SJCRH30 (cell line): ENCODE results near the gene REV1. TPM values are rescaled to one million over a fixed set of nuclear protein-coding genes. Genes with fewer than 3 reads are reported as not detected.
"Not testable (repeated sequence)": the region's sequence is repeated elsewhere in the genome, so short reads cannot be mapped to it uniquely, and the experiment has no call there.

ENCODE experiments used
- DNase-seq, 2 experiments: peaks; one replicate each; pipeline ENCODE4 v3.0.0-alpha.2; 2015 to 2020
- H3K27ac ChIP-seq: fragments of 250-450 bp; sonication (Bioruptor Pico); 2 replicates; pipeline ENCODE4 v1.5.1; 2020; ENCODE audit warnings: mild to moderate bottlenecking, moderate library complexity
- H3K27me3 ChIP-seq: fragments of 250-450 bp; sonication (Bioruptor Pico); 2 replicates; pipeline ENCODE4 v1.5.1; 2020; ENCODE audit warnings: mild to moderate bottlenecking, moderate library complexity
- H3K36me3 ChIP-seq: fragments of 250-450 bp; sonication (Bioruptor Pico); 2 replicates; pipeline ENCODE4 v1.5.1; 2020; ENCODE audit warnings: mild to moderate bottlenecking, moderate library complexity
- H3K4me1 ChIP-seq: fragments of 250-450 bp; sonication (Bioruptor Pico); 2 replicates; pipeline ENCODE4 v1.5.1; 2020; ENCODE audit warnings: mild to moderate bottlenecking, moderate library complexity
- H3K4me3 ChIP-seq: fragments of 250-450 bp; sonication (Bioruptor Pico); 2 replicates; pipeline ENCODE4 v1.5.1; 2020; ENCODE audit warnings: mild to moderate bottlenecking, moderate library complexity
- H3K9me3 ChIP-seq: fragments of 250-450 bp; sonication (Bioruptor Pico); replicated peaks from 2 replicates; pipeline ENCODE4 v1.5.1; 2020; ENCODE audit warnings: mild to moderate bottlenecking, moderate library complexity
- total RNA-seq: library from RNA; depleted of rRNA; stranded (reverse); fragments of >200 nt; shearing (Covaris generic); gene quantifications from 2 replicates; pipeline ENCODE4 v1.2.3, GENCODE V29; 2014

The REV1 gene
- total RNA-seq, 1 experiment from 2014 or later: 50.8 TPM

- Histone ChIP-seq H3K36me3 (peaks cover 50% of the 10 kb centered on the region), H3K4me1 (no peaks in the 10 kb centered on the region), H3K4me3 (no peak overlapping the region), H3K9me3 (no peaks in the 10 kb centered on the region), H3K27me3 (no peaks in the 10 kb centered on the region), H3K27ac (no peak overlapping the region)
- no peak for DNase-seq
Measured at GRCh38 chr2:99389946-99390345, 99.9 kb downstream of the REV1 start.

GRCh38 chr2:99389371-99389770 is 100.4 kb downstream of the REV1 start:
- no peak for DNase-seq
- H3K27ac ChIP-seq: no peak overlapping the region
- H3K27me3 ChIP-seq: no peaks in the 10 kb centered on the region
- H3K9me3 ChIP-seq: no peaks in the 10 kb centered on the region
- H3K4me3 ChIP-seq: no peak overlapping the region
- H3K4me1 ChIP-seq: no peaks in the 10 kb centered on the region
- peaks cover 47% of the 10 kb centered on the region for H3K36me3 ChIP-seq

- H3K27me3 ChIP-seq: no peaks in the 10 kb centered on the region
- H3K4me1 ChIP-seq: no peaks in the 10 kb centered on the region
- no peak for DNase-seq
- H3K27ac ChIP-seq: no peak overlapping the region
- H3K36me3 ChIP-seq: peaks cover 44% of the 10 kb centered on the region
- H3K4me3 ChIP-seq: no peak overlapping the region
- H3K9me3 ChIP-seq: no peaks in the 10 kb centered on the region
Measured at GRCh38 chr2:99388892-99389291, 100.9 kb downstream of the REV1 start.

- DNase-seq: no peak
- Histone ChIP-seq H3K9me3 (no peaks in the 10 kb centered on the region), H3K4me3 (no peak overlapping the region), H3K36me3 (peaks cover 51% of the 10 kb centered on the region), H3K27me3 (no peaks in the 10 kb centered on the region), H3K4me1 (no peaks in the 10 kb centered on the region), H3K27ac (no peak overlapping the region)
Measured at GRCh38 chr2:99386011-99386410, 103.8 kb downstream of the REV1 start.

GRCh38 chr2:99382143-99382542 is 107.7 kb downstream of the REV1 start:
- no peak overlapping the region for H3K27ac ChIP-seq
- H3K4me3 ChIP-seq: no peak overlapping the region
- DNase-seq: no peak
- no peaks in the 10 kb centered on the region for H3K9me3 ChIP-seq
- no peaks in the 10 kb centered on the region for H3K27me3 ChIP-seq
- peaks cover 60% of the 10 kb centered on the region for H3K36me3 ChIP-seq
- H3K4me1 ChIP-seq: no peaks in the 10 kb centered on the region

GRCh38 chr2:99380376-99381010 is 109.3 kb downstream of the REV1 start:
- H3K4me3 ChIP-seq: no peak overlapping the region
- H3K4me1 ChIP-seq: no peaks in the 10 kb centered on the region
- no peaks in the 10 kb centered on the region for H3K9me3 ChIP-seq
- H3K27ac ChIP-seq: no peak overlapping the region
- H3K36me3 ChIP-seq: peaks cover 71% of the 10 kb centered on the region
- no peak for DNase-seq
- no peaks in the 10 kb centered on the region for H3K27me3 ChIP-seq

- peaks cover 76% of the 10 kb centered on the region for H3K36me3 ChIP-seq
- no peak overlapping the region for H3K4me3 ChIP-seq
- no peak overlapping the region for H3K27ac ChIP-seq
- DNase-seq: no peak
- no peaks in the 10 kb centered on the region for H3K4me1 ChIP-seq
- H3K27me3 ChIP-seq: no peaks in the 10 kb centered on the region
- no peaks in the 10 kb centered on the region; the same call in 1 of the 2 replicates for H3K9me3 ChIP-seq
Measured at GRCh38 chr2:99377879-99378278, 111.9 kb downstream of the REV1 start.

GRCh38 chr2:99376254-99376864 is 113.5 kb downstream of the REV1 start:
- H3K36me3 ChIP-seq: peaks cover 77% of the 10 kb centered on the region
- no peaks in the 10 kb centered on the region; the same call in 1 of the 2 replicates for H3K9me3 ChIP-seq
- H3K4me1 ChIP-seq: no peaks in the 10 kb centered on the region
- H3K27me3 ChIP-seq: no peaks in the 10 kb centered on the region
- no peak overlapping the region for H3K4me3 ChIP-seq
- DNase-seq: no peak
- H3K27ac ChIP-seq: no peak overlapping the region

- Histone ChIP-seq H3K36me3 (peaks cover 70% of the 10 kb centered on the region), H3K9me3 (no peaks in the 10 kb centered on the region; the same call in 1 of the 2 replicates), H3K4me1 (no peaks in the 10 kb centered on the region), H3K27ac (no peak overlapping the region), H3K27me3 (no peaks in the 10 kb centered on the region), H3K4me3 (no peak overlapping the region)
- DNase-seq: no peak
Measured at GRCh38 chr2:99374747-99375146, 115.1 kb downstream of the REV1 start.

GRCh38 chr2:99373144-99373543 is 116.7 kb downstream of the REV1 start:
- Histone ChIP-seq H3K27me3 (no peaks in the 10 kb centered on the region), H3K4me1 (no peaks in the 10 kb centered on the region; the same call in 1 of the 2 replicates), H3K27ac (no peak overlapping the region), H3K4me3 (no peak overlapping the region), H3K36me3 (peaks cover 78% of the 10 kb centered on the region), H3K9me3 (no peaks in the 10 kb centered on the region; the same call in 1 of the 2 replicates)
- no peak for DNase-seq

GRCh38 chr2:99368854-99369253 is 121.0 kb downstream of the REV1 start:
- H3K36me3 ChIP-seq: peaks cover 89% of the 10 kb centered on the region
- not testable (repeated sequence) for H3K9me3 ChIP-seq, H3K27me3 ChIP-seq, H3K27ac ChIP-seq, DNase-seq, H3K4me3 ChIP-seq, H3K4me1 ChIP-seq

GRCh38 chr2:99365661-99366060 is 124.2 kb downstream of the REV1 start:
- Histone ChIP-seq H3K4me3 (no peak overlapping the region), H3K27me3 (no peaks in the 10 kb centered on the region), H3K4me1 (no peaks in the 10 kb centered on the region; the same call in 1 of the 2 replicates), H3K27ac (no peak overlapping the region), H3K9me3 (no peaks in the 10 kb centered on the region), H3K36me3 (peaks cover 77% of the 10 kb centered on the region)
- no peak for DNase-seq

GRCh38 chr2:99356853-99357252 is 133.0 kb downstream of the REV1 start:
- Histone ChIP-seq H3K27me3 (no peaks in the 10 kb centered on the region), H3K4me1 (no peaks in the 10 kb centered on the region), H3K4me3 (no peak overlapping the region), H3K27ac (no peak overlapping the region), H3K9me3 (no peaks in the 10 kb centered on the region; the same call in 1 of the 2 replicates), H3K36me3 (peaks cover 3% of the 10 kb centered on the region; the same call in 1 of the 2 replicates)
- DNase-seq: no peak

GRCh38 chr2:99354825-99355224 is 135.0 kb downstream of the REV1 start:
- not testable (repeated sequence) for H3K4me1 ChIP-seq, H3K36me3 ChIP-seq, H3K4me3 ChIP-seq, DNase-seq, H3K27me3 ChIP-seq, H3K9me3 ChIP-seq, H3K27ac ChIP-seq

GRCh38 chr2:99354070-99354469 is 135.7 kb downstream of the REV1 start:
- no peaks in the 10 kb centered on the region for H3K4me1 ChIP-seq
- no peaks in the 10 kb centered on the region for H3K27me3 ChIP-seq
- no peak for DNase-seq
- no peak overlapping the region for H3K27ac ChIP-seq
- H3K36me3 ChIP-seq: no peaks in the 10 kb centered on the region
- H3K9me3 ChIP-seq: no peaks in the 10 kb centered on the region; the same call in 1 of the 2 replicates
- no peak overlapping the region for H3K4me3 ChIP-seq
